Renal cortex interstitium (tissue), 11 donors: Measurements from ENCODE around the gene ZFYVE28. TPM values are rescaled to one million over a fixed set of nuclear protein-coding genes. Genes with fewer than 3 reads are reported as not detected.

Source experiments
- DNase-seq, 11 donors: peaks; one replicate each; pipeline ENCODE4 v3.0.0-alpha.2; 2013; ENCODE audit warnings: low read depth in 9 of 11, low spot score in 4 of 11; ENCODE audit errors: extremely low read depth in 1 of 11
- polyA plus RNA-seq, 3 donors: library from polyadenylated mRNA; unstranded; fragments of 120-200 nt; gene quantifications; one replicate each; pipeline ENCODE4 v1.2.1, GENCODE V29; 2013; ENCODE audit not compliant: insufficient read length in 3 of 3

ZFYVE28 gene
- polyA plus RNA-seq, 3 donors: 1.7 to 3.7 (median 1.8) TPM

- no peak for DNase-seq
Measured at GRCh38 chr4:2449051-2449450, 30.6 kb upstream of the ZFYVE28 start.

GRCh38 chr4:2448589-2448988, 30.1 kb upstream of the ZFYVE28 start:
- no peak for DNase-seq

GRCh38 chr4:2446656-2447564, 28.5 kb upstream of the ZFYVE28 start:
- no peak for DNase-seq

GRCh38 chr4:2445571-2445970, 27.1 kb upstream of the ZFYVE28 start:
- DNase-seq: no peak

GRCh38 chr4:2445130-2445529, 26.7 kb upstream of the ZFYVE28 start:
- DNase-seq: no peak

GRCh38 chr4:2443956-2444740, 25.7 kb upstream of the ZFYVE28 start:
- no peak for DNase-seq

- DNase-seq: no peak
Measured at GRCh38 chr4:2443061-2443730, 24.8 kb upstream of the ZFYVE28 start.

- no peak for DNase-seq
Measured at GRCh38 chr4:2442175-2442993, 23.9 kb upstream of the ZFYVE28 start.

GRCh38 chr4:2441393-2442174, 23.1 kb upstream of the ZFYVE28 start:
- DNase-seq: peak in 1 of 11 donors; percentile 26

GRCh38 chr4:2438822-2439718, 20.6 kb upstream of the ZFYVE28 start:
- DNase-seq: no peak

- no peak for DNase-seq
Measured at GRCh38 chr4:2437475-2438215, 19.2 kb upstream of the ZFYVE28 start.

GRCh38 chr4:2436761-2437474, 18.5 kb upstream of the ZFYVE28 start:
- no peak for DNase-seq

GRCh38 chr4:2436301-2436700, 17.9 kb upstream of the ZFYVE28 start:
- no peak for DNase-seq

GRCh38 chr4:2434420-2434819, 16.0 kb upstream of the ZFYVE28 start:
- no peak for DNase-seq

- DNase-seq: no peak
Measured at GRCh38 chr4:2433609-2434350, 15.3 kb upstream of the ZFYVE28 start.
